Measurements from ENCODE around the gene IFT74. TPM values are rescaled to one million over a fixed set of nuclear protein-coding genes. Genes with fewer than 3 reads are reported as not detected.

Gene IFT74
- total and polyA plus RNA-seq, 2 of the 13 experiments (the other 11 are each of a cell fraction or from before 2014, with no cell fraction given): 4.2 to 12.3 TPM

GRCh38 chr9:26946753-26947727 lies 9.2 kb upstream of the IFT74 start, which contains the start of gene PLAA (continued):
- TF ChIP-seq HHEX (CRISPR knock-in tag; IDR thresholded peaks at IDR 0.05): no peak
- peak; percentile 91; the same call in 1 of the 2 replicates for TF ChIP-seq MEIS1 (CRISPR knock-in tag; IDR thresholded peaks at IDR 0.05; ENCODE audit: borderline replicate concordance)
- peak; percentile 86; the same call in 1 of the 2 replicates for TF ChIP-seq ZNF343 (CRISPR knock-in tag; IDR thresholded peaks at IDR 0.05)
- TF ChIP-seq ZFP82 (CRISPR knock-in tag; IDR thresholded peaks at IDR 0.05; ENCODE audit: borderline replicate concordance): peak; percentile 83; the same call in 1 of the 2 replicates
- 0 out of 2 replicates have a peak, but pooled peaks have one; percentile 23 for TF ChIP-seq RXRB (CRISPR knock-in tag; IDR thresholded peaks at IDR 0.05; ENCODE audit: borderline replicate concordance)
- no peak for TF ChIP-seq NFKB2 (CRISPR knock-in tag; IDR thresholded peaks at IDR 0.05; ENCODE audit: borderline replicate concordance)
- no peak for TF ChIP-seq TRIM24 (CRISPR knock-in tag; IDR thresholded peaks at IDR 0.05)
- TF ChIP-seq NRL (CRISPR knock-in tag; IDR thresholded peaks at IDR 0.05; ENCODE audit: borderline replicate concordance): no peak
- TF ChIP-seq HMGXB4 (CRISPR knock-in tag; IDR thresholded peaks at IDR 0.05; ENCODE audit: borderline replicate concordance in 1 of 2, low read depth in 1 of 2): peak; percentile 68 to 93; a peak in 3 of 4 replicates
- TF ChIP-seq AGO2 (optimal IDR thresholded peaks at IDR 0.05; ENCODE audit: low read depth, low read length): peak; percentile 76
- no peak for TF ChIP-seq ZNF17 (CRISPR knock-in tag; IDR thresholded peaks at IDR 0.05)
- peak; percentile 70 for TF ChIP-seq HNF1B (CRISPR knock-in tag; IDR thresholded peaks at IDR 0.05)
- 0 out of 2 replicates have a peak, but pooled peaks have one; percentile 48 for TF ChIP-seq ZBTB38 (CRISPR knock-in tag; IDR thresholded peaks at IDR 0.05)
- TF ChIP-seq PRMT3 (CRISPR knock-in tag; IDR thresholded peaks at IDR 0.05; ENCODE audit: borderline replicate concordance, low read depth): no peak
- peak; percentile 92 for TF ChIP-seq ZNF350 (CRISPR knock-in tag; IDR thresholded peaks at IDR 0.05; ENCODE audit: borderline replicate concordance, low read depth)
- no peak for TF ChIP-seq ZNF256 (CRISPR knock-in tag; conservative IDR thresholded peaks at IDR 0.05)
- no peak for TF ChIP-seq FOXO4 (CRISPR knock-in tag; conservative IDR thresholded peaks at IDR 0.05)
- TF ChIP-seq TFE3 (CRISPR knock-in tag; IDR thresholded peaks at IDR 0.05): no peak
- TF ChIP-seq ZBTB1 (CRISPR knock-in tag; IDR thresholded peaks at IDR 0.05; ENCODE audit: borderline replicate concordance): no peak
- peak; percentile 94 for TF ChIP-seq PHF20 (CRISPR knock-in tag; IDR thresholded peaks at IDR 0.05)
- TF ChIP-seq KAT2B (IDR thresholded peaks at IDR 0.05; ENCODE audit: borderline replicate concordance, low read depth, low read length): no peak
- 0 out of 2 replicates have a peak, but pooled peaks have one; percentile 49 for TF ChIP-seq MAFG (CRISPR knock-in tag; IDR thresholded peaks at IDR 0.05)

All from HepG2 (cell line).